D721Med (cell line): ENCODE measurements around the gene ATP5F1B.
"Not testable (repeated sequence)": the region's sequence is repeated elsewhere in the genome, so short reads cannot be mapped to it uniquely, and the experiment has no call there.

Experiments used
- DNase-seq: peaks from one replicate; pipeline ENCODE4 v3.0.0; 2011; ENCODE audit warnings: low spot score; ENCODE audit not compliant: insufficient read length
- FAIRE-seq: peaks from 2 replicates; lab custom pipeline; 2011; peaks lifted over from hg19 to GRCh38; lab: Jason Lieb, UNC
- CTCF ChIP-seq: IDR thresholded peaks from 2 replicates; pipeline ENCODE4 v1.5.1; 2012; ENCODE audit warnings: mild to moderate bottlenecking, control low read depth; ENCODE audit not compliant: insufficient read depth; ENCODE audit errors: missing control alignments

ATP5F1B gene

GRCh38 chr12:56670836-56671235, 25.1 kb upstream of the ATP5F1B start:
- FAIRE-seq: no peak

GRCh38 chr12:56668197-56668457, 22.3 kb upstream of the ATP5F1B start:
- DNase-seq (no peak), FAIRE-seq (no peak)
- no peak for TF ChIP-seq CTCF

More at GRCh38 chr12:56670836-56671235, 25.1 kb upstream of the ATP5F1B start:
- TF ChIP-seq CTCF: no peak
- DNase-seq: no peak

DNA sequence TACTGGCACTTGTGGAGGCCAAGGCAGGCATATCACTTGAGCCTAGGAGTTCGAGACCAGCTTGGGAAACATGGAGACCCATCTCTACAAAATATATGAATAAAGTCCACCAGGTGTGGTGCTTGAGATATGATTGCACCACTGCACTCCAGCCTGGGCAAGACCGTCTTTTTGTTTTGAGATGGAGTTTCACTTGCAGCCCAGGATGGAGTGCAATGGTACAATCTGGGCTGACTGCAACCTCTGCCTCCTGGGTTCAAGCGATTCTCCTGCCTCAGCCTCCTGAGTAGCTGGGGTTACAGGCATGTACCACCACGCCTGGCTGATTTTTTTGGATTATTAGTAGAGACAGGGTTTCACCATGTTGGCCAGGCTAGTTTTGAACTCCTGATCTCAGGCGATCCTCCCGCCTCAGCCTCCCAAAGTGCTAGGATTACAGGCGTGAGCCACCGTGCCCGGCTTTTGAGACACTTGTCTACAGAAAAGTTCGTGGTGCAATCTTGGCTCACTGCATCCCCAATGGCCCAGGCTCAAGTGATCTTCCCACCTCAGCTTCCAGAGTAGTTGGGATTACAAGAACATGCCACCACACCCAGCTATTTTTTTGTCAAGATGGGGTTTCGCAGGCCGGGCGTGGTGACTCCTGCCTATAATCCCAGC, 16.3 kb upstream of the ATP5F1B start:
- TF ChIP-seq CTCF: no peak
- no peak for DNase-seq
- FAIRE-seq: no peak

GRCh38 chr12:56661560-56661959, 15.8 kb upstream of the ATP5F1B start:
- FAIRE-seq (no peak), DNase-seq (no peak)
- no peak for TF ChIP-seq CTCF

- DNase-seq (no peak), FAIRE-seq (no peak)
- TF ChIP-seq CTCF: no peak
Observed at GRCh38 chr12:56658921-56659320, 13.1 kb upstream of the ATP5F1B start.

- FAIRE-seq (no peak), DNase-seq (no peak)
- no peak for TF ChIP-seq CTCF
Observed at GRCh38 chr12:56657416-56658379, 11.9 kb upstream of the ATP5F1B start.

DNA sequence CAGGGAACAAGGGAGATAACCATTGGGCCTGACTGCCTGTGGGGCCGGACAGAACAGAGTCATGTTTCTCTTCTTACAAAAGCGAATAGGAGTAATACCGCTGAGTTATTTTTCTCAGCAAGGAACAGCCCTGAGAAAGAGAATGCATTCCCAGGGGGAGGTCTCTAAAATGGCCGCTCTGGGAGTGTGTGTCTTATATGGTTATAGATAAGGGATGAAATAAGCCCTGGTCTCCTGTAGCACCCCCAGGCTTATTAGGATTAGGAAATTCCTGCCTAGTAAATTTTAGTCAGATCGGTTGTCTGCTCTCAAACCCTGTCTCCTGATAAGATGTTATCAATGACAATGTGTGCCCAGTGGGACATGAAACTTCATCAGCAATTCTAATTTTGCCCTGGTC, 8.0 kb upstream of the ATP5F1B start:
- DNase-seq, FAIRE-seq: not testable (repeated sequence)

DNA sequence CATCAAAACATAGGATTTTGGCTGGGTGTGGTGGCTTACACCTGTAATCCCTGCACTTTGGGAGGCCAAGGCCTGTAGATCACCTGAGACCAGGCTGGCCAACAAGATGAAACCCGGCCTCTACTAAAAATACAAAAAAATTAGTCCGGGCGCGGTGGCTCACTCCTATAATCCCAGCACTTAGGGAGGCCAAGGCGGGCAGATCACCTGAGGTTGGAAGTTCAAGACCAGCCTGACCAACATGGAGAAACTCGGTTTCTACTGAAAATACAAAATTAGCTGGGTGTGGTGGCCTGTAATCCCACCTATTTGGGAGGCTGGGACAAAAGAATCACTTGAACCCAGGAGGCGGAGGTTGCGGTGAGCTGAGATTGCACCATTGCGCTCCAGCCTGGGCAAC, 2.2 kb upstream of the ATP5F1B start:
- DNase-seq, FAIRE-seq: not testable (repeated sequence)
